GM19395 (cell line): ENCODE measurements around the gene DPM2.

Source experiments
- ATAC-seq: cut with Tn5 transposase; IDR thresholded peaks from one replicate; pipeline ENCODE4 v1.9.1; 2021; ENCODE audit warnings: mild to moderate bottlenecking, moderate library complexity; ENCODE audit not compliant: unreplicated experiment

DPM2 gene

DNA sequence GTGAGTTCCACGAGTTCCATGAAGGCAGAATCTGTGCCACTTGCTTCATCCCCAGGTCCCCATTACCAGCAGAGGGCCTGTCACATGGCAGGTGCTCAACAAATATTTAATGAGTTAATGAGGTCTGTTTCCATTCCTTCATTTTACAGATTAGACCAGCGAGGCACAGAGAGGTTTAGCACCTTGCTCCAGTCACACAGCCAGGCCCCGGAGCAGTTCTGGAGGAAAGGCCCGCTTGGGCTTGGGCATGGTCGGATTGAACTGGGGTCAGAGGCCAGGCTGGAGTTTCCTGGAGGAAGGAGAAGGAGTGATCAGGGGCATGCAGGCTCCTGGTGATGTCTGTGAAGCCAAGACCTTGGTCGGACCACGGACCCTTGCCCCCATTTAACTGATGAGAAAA is 16.9 kb downstream of the DPM2 start:
- no peak for ATAC-seq

DNA sequence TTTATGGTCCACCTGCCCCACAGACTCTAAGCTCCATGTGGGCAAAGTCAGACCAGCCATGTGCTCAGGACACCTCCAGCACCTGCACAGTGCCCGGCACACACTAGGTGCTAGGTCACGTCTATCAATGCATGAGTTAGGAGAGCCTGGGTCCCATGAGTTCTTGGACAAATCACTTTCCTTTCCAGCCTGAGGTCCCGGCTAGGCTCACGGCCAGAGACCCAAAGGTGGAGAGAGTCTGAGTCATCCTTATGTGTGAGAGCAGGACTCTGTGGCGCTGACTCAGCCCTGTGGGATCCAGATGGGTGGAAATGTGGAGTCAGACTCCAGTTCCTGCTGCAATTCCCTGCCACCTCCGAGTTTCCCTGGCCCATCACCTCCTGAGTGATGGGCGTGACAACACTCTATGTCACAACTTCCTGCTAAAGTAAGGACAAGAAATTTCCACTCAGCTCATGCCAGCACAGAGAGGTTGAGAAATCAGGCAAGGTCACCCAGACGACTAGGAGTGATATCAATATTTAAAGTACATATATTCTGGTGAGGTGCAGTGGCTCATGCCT is 18.3 kb downstream of the DPM2 start:
- ATAC-seq = no peak

- ATAC-seq = no peak
These were observed 19.2 kb downstream of the DPM2 start for GRCh38 chr9:127918183-127919107.

- peak; percentile 21 for ATAC-seq
These were observed 20.1 kb downstream of the DPM2 start for GRCh38 chr9:127917603-127918002.

DNA sequence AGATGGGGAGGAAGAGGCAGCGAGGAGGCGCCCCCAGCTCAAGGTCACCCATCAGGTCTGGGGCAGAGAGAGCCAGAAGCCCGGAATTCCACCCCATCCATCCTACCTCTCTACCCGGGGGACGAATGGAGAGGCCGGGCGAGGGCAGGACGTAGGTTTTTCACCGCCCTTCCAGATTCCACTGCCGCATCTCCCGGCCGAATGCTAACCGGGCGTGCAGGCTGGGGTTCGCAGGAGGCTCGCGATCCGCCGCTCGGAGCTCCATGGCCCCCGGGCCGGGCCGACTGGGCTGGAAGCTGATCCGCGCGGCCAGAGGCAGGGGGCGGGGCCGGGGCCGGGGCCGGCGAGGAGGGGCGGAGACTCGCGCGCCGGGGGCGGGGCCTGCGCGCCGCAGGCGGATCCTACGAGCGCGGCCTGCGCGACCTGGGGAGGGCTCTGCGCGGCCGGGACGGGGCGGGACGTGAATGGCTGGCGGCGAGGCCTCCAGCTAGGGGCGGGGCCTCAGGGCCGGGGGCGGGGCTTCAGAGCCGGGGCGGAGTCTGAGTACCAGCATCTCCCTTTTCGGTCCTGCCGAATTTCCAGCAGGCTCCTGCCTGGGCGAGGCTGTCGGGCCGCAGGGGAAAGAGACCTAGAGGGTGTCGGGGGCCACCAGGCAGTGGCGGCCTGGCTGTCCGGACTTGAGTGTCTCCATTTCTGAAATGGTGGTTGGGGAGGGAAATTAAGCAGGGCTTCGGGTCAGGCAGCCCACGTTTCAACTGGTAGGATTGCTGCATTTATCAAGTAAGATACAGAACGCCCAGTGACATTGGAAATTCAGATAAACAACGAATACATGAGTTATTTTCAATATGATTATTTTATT is 20.7 kb downstream of the DPM2 start, which contains the start of gene ST6GALNAC4:
TSS of gene ST6GALNAC4 (minus strand) at position 322 of the 862 bp plus-strand sequence. CDS start 622 bp downstream, outside the sequence.
- peak; percentile 50 for ATAC-seq

DNA sequence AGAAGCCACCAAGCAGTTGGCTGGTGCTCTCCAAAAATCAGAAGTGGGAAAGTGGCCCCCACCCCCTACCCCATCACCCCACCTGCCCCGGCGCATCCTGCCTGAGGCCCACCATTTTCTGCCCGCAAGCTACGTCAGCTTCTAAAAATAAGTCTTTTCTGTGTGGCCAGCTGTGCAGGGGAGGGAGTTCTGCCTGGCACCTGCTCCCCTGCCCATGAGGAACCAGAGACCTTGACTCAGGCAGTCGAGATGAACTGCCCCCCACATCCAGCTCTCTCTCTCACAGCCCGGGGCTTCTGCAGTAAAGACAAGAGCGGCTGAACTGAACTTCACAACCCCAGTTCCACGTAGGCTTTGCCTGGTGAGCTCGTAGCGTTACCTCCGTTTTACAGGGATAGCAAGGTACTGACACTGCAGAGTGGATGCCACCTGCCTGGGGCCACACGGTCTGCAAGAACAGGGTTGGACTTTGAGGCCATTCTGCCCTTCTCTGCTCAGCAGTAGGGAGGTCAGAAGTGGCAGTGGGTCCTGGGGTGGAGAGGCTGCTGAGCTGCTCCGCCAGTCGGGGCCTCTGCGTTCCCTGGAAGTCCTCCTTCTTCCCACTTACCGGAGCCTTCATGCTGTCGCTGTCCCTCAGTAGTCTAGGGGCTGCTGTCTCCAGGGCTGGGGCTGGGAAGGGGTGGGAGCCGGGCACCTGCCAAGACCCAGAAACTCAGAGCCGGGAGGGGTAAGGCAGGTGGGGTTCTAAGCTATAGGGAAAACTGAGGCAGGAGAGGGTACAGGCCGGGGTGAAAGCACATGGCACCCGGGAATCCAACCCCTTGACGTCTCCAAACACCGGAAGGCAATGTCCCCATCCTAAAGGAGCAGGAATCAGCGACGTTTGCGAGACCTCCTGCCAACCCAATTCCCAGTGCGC is 21.6 kb downstream of the DPM2 start:
- ATAC-seq = peak; percentile 38

- ATAC-seq = no peak
These were observed 22.3 kb downstream of the DPM2 start for GRCh38 chr9:127915325-127915752.

GRCh38 chr9:127913682-127914081 is 24.0 kb downstream of the DPM2 start:
- ATAC-seq = no peak

DNA sequence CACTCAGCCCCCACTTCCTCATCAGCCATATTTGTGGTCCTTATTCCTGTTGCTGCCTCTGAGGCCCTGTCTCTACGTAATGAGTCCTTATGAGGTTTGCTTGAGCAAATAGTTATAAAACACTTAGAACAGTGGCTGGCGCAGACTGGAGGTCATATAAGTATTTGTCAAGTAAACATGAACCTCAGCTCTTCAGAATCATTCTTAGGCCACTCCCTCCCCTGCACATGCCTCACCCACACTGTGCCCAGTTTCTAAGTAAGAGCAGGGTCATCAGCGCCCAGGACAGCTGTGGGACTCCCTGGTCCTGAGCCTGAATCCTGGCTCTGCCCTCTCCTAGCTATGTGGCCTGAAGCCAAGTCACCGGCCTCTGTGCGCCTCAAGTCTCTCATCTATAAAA is 24.8 kb downstream of the DPM2 start:
- no peak for ATAC-seq

GRCh38 chr9:127912296-127912695 is 25.4 kb downstream of the DPM2 start:
- ATAC-seq = no peak

DNA sequence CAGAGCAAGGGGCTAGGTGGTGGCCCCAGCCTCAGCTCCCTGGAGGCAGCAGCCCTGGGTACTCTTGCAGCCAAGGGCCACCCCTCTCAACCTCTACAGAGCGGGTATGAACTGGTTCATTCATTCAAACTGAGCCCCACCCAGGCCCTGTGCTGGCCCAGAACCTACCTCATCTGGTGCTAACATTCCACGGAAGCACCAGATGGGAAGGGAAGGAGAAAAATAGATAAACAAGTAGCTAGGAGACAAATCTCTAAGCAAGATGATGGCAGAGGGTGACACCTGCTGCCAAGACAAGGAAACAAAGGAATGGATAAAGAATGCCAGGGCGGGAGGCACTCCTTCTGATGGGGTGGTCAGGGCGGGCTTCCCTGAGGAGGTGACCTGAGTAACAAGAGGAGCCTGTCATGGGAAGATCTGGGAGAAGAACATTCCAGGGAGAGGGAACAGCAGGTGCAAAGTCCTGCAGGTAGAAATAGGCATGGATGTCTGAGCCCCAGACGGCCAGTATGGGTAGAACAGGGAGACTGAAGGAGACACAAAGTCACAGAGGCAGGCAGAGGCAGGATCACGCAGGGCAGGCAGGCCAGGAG is 26.9 kb downstream of the DPM2 start:
- ATAC-seq = no peak

DNA sequence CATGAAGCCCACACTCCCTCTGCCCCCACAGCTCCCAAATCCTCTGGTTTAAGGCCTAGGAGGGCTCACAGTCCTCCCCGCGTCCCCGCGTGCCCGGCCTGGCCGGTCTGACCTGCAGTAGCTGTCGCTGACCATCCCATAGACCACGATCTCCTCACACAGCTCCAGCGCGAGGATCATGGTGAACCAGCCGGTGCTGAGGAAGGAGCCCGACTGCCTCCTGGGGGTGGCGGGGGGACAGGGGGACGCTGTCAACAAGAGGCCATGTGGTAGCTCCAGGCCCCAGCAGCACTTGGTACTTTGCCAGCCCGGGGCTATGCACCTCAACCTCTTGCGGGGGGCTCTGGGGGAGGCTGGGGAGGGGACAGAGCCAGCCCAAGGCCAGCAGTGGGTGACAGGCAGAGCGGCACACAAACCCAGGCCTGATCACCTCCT is 27.8 kb downstream of the DPM2 start:
- no peak for ATAC-seq

GRCh38 chr9:127908660-127908926 is 29.1 kb downstream of the DPM2 start:
- no peak for ATAC-seq

GRCh38 chr9:127907867-127908659 is 29.6 kb downstream of the DPM2 start:
- no peak for ATAC-seq

DNA sequence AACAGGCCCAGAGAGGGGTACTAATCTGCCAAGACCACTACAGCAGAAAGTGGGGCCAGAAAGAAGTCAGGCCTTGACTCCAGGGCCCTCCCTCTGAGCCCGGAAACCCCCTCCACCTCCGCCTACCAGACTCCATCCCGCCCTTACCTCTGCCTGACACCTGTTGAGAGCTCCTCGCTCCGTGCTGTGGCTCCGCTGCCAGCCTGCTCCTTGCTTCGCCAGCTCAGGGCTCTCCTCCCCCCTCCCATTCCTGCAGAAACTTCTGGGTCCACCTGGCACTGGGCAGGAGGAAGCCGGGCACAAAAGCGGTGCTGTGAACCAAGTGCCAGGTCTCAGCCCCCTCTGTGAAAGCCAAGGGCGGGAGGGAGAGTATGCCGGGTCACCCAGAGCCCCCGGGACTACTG is 31.9 kb downstream of the DPM2 start:
- no peak for ATAC-seq

GRCh38 chr9:127905004-127905728 is 32.5 kb downstream of the DPM2 start:
- no peak for ATAC-seq

DNA sequence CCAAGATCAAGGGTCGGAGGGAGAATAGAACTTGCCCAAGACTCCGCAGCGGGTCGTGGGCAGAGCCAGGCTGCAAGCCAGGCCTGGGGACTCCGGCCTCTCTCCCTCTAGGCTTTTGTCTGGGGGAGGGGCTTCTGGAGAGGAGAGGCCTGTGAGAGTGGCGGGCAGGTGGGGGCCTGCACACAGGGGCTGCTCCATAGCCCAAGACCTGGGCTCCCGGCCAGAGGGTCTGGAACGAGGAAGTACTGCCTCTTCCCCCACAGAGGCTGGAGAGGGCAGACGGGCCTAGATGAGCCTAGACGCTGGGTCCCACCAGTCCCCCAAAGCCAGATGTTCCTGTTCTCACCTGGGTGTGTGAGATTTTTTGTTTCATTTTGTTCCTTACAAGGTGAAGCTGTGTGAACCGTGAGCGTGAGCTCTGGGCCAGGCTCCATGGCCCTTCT is 33.1 kb downstream of the DPM2 start:
- ATAC-seq = no peak
